Activated naive CD4-positive, alpha-beta T cell treated with anti-CD3 and anti-CD28 coated beads, Interleukin-2, amount 10 ng/mL, durations not matched to agents 7 days and 5 days (primary cell): ENCODE measurements around the gene NME8.
"Not testable (repeated sequence)": the region's sequence is repeated elsewhere in the genome, so short reads cannot be mapped to it uniquely, and the experiment has no call there.

Experiments used
- CTCF ChIA-PET: fragments of 350-600 bp; sonication (Branson Sonifier 250); formaldehyde crosslinking; loops from one replicate; lab custom pipeline; 2021; ENCODE audit warnings: antibody characterized with exemption; lab: Charles Lee
- DNase-seq: peaks from one replicate; pipeline ENCODE4 v3.0.0-alpha.2; 2020
- H3K27ac Mint-ChIP-seq: one replicate; pipeline ENCODE4 v1.8.0; 2021; ENCODE audit warnings: mild to moderate bottlenecking, moderate library complexity, mixed read lengths
- H3K27me3 Mint-ChIP-seq: one replicate; pipeline ENCODE4 v1.8.0; 2021; ENCODE audit warnings: mild to moderate bottlenecking, mixed read lengths
- H3K36me3 Mint-ChIP-seq: one replicate; pipeline ENCODE4 v1.8.0; 2021; ENCODE audit warnings: mixed read lengths
- H3K4me1 Mint-ChIP-seq: one replicate; pipeline ENCODE4 v1.8.0; 2021; ENCODE audit warnings: mixed read lengths
- H3K4me3 Mint-ChIP-seq: one replicate; pipeline ENCODE4 v1.8.0; 2021; ENCODE audit warnings: mild to moderate bottlenecking, moderate library complexity, mixed read lengths
- H3K9me3 Mint-ChIP-seq: one replicate; pipeline ENCODE4 v1.8.0; 2021; ENCODE audit warnings: mixed read lengths

The NME8 gene

GRCh38 chr7:37848297-37848696 lies at the start of gene NME8:
TSS of gene NME8 (plus strand) at chr7:37848597. CDS start at chr7:37850267, 1,670 bp downstream.
- no peak within 1 kb of the TSS for H3K4me3 Mint-ChIP-seq
- CTCF ChIA-PET, result no interaction called here
- H3K4me1 Mint-ChIP-seq, result no peaks in the 10 kb centered on the region
- no peak within 1 kb of the TSS for H3K27ac Mint-ChIP-seq
- H3K36me3 Mint-ChIP-seq, result no peaks in the 10 kb centered on the region
- no peak for DNase-seq
- peaks cover 10% of the 10 kb centered on the region for H3K27me3 Mint-ChIP-seq
- peaks cover 1% of the 10 kb centered on the region for H3K9me3 Mint-ChIP-seq

- CTCF ChIA-PET, result no interaction called here
Observed at GRCh38 chr7:37806152-37806551, 42.2 kb upstream of the NME8 start.

GRCh38 chr7:37812161-37812580 lies 36.2 kb upstream of the NME8 start:
- H3K36me3 Mint-ChIP-seq, H3K27me3 Mint-ChIP-seq, H3K27ac Mint-ChIP-seq, DNase-seq, CTCF ChIA-PET, H3K9me3 Mint-ChIP-seq, H3K4me3 Mint-ChIP-seq, H3K4me1 Mint-ChIP-seq: not testable (repeated sequence)

More at GRCh38 chr7:37806152-37806551, 42.2 kb upstream of the NME8 start:
- H3K9me3 Mint-ChIP-seq, result no peaks in the 10 kb centered on the region
- no peaks in the 10 kb centered on the region for H3K36me3 Mint-ChIP-seq
- peaks cover 3% of the 10 kb centered on the region for H3K27me3 Mint-ChIP-seq
- H3K27ac Mint-ChIP-seq, result no peak overlapping the region
- H3K4me3 Mint-ChIP-seq, result no peak overlapping the region
- H3K4me1 Mint-ChIP-seq, result no peaks in the 10 kb centered on the region
- DNase-seq, result no peak

GRCh38 chr7:37815671-37816371 lies 32.6 kb upstream of the NME8 start:
- H3K27ac Mint-ChIP-seq, result no peak overlapping the region
- H3K4me1 Mint-ChIP-seq, result no peaks in the 10 kb centered on the region
- no peak for DNase-seq
- no peaks in the 10 kb centered on the region for H3K9me3 Mint-ChIP-seq
- CTCF ChIA-PET, result no interaction called here
- H3K4me3 Mint-ChIP-seq, result no peak overlapping the region
- H3K36me3 Mint-ChIP-seq, result no peaks in the 10 kb centered on the region
- H3K27me3 Mint-ChIP-seq, result peaks cover 3% of the 10 kb centered on the region

- no peaks in the 10 kb centered on the region for H3K36me3 Mint-ChIP-seq
- CTCF ChIA-PET, result no interaction called here
- no peak overlapping the region for H3K27ac Mint-ChIP-seq
Observed at GRCh38 chr7:37816922-37817590, 31.3 kb upstream of the NME8 start.

GRCh38 chr7:37817591-37817960 lies 30.8 kb upstream of the NME8 start:
- Mint-ChIP-seq H3K9me3 (no peaks in the 10 kb centered on the region), H3K36me3 (no peaks in the 10 kb centered on the region), H3K4me3 (no peak overlapping the region), H3K4me1 (no peaks in the 10 kb centered on the region), H3K27ac (no peak overlapping the region), H3K27me3 (peaks cover 5% of the 10 kb centered on the region)
- CTCF ChIA-PET, result no interaction called here
- no peak for DNase-seq

More at GRCh38 chr7:37816922-37817590, 31.3 kb upstream of the NME8 start:
- H3K9me3 Mint-ChIP-seq, result no peaks in the 10 kb centered on the region
- no peak for DNase-seq
- peaks cover 6% of the 10 kb centered on the region for H3K27me3 Mint-ChIP-seq
- no peaks in the 10 kb centered on the region for H3K4me1 Mint-ChIP-seq
- H3K4me3 Mint-ChIP-seq, result no peak overlapping the region

- CTCF ChIA-PET, result no interaction called here
- Mint-ChIP-seq H3K27ac (no peak overlapping the region), H3K27me3 (peaks cover 7% of the 10 kb centered on the region), H3K4me3 (no peak overlapping the region), H3K9me3 (no peaks in the 10 kb centered on the region), H3K4me1 (no peaks in the 10 kb centered on the region), H3K36me3 (no peaks in the 10 kb centered on the region)
- no peak for DNase-seq
Observed at GRCh38 chr7:37817996-37818720, 30.2 kb upstream of the NME8 start.

GRCh38 chr7:37820708-37821468 lies 27.5 kb upstream of the NME8 start:
- peaks cover 4% of the 10 kb centered on the region for H3K4me1 Mint-ChIP-seq
- H3K36me3 Mint-ChIP-seq, result no peaks in the 10 kb centered on the region
- H3K27me3 Mint-ChIP-seq, result peaks cover 12% of the 10 kb centered on the region
- DNase-seq, result no peak
- H3K4me3 Mint-ChIP-seq, result no peak overlapping the region
- CTCF ChIA-PET, result no interaction called here
- H3K9me3 Mint-ChIP-seq, result no peaks in the 10 kb centered on the region
- H3K27ac Mint-ChIP-seq, result no peak overlapping the region

GRCh38 chr7:37822946-37823345 lies 25.5 kb upstream of the NME8 start:
- no peak for DNase-seq
- CTCF ChIA-PET, result interaction anchor here (0.6 kb wide), 1 partner anchor 1068 kb away, joined by 4 read pairs; no protein-coding TSS in a partner anchor
- Mint-ChIP-seq H3K9me3 (no peaks in the 10 kb centered on the region), H3K4me1 (peaks cover 4% of the 10 kb centered on the region), H3K27ac (no peak overlapping the region), H3K36me3 (no peaks in the 10 kb centered on the region), H3K4me3 (no peak overlapping the region), H3K27me3 (peaks cover 12% of the 10 kb centered on the region)

- Mint-ChIP-seq H3K27ac (no peak overlapping the region), H3K36me3 (no peaks in the 10 kb centered on the region), H3K9me3 (no peaks in the 10 kb centered on the region), H3K4me1 (peaks cover 4% of the 10 kb centered on the region), H3K27me3 (peaks cover 12% of the 10 kb centered on the region), H3K4me3 (no peak overlapping the region)
- CTCF ChIA-PET, result no interaction called here
- DNase-seq, result no peak
Observed at GRCh38 chr7:37823557-37823956, 24.8 kb upstream of the NME8 start.

- CTCF ChIA-PET, result interaction anchor here (1.2 to 1.3 kb wide), 2 partner anchors 9 to 92 kb away, joined by 3 read pairs; no protein-coding TSS in a partner anchor
- H3K4me1 Mint-ChIP-seq, result peaks cover 4% of the 10 kb centered on the region
- H3K27ac Mint-ChIP-seq, result no peak overlapping the region
Observed at GRCh38 chr7:37825038-37825437, 23.4 kb upstream of the NME8 start.

GRCh38 chr7:37826825-37827224 lies 21.6 kb upstream of the NME8 start:
- H3K9me3 Mint-ChIP-seq, result no peaks in the 10 kb centered on the region
- H3K27ac Mint-ChIP-seq, result no peak overlapping the region
- no peaks in the 10 kb centered on the region for H3K36me3 Mint-ChIP-seq
- CTCF ChIA-PET, result no interaction called here
- H3K27me3 Mint-ChIP-seq, result peaks cover 15% of the 10 kb centered on the region
- no peak overlapping the region for H3K4me3 Mint-ChIP-seq
- no peak for DNase-seq
- peaks cover 4% of the 10 kb centered on the region for H3K4me1 Mint-ChIP-seq

More at GRCh38 chr7:37825038-37825437, 23.4 kb upstream of the NME8 start:
- Mint-ChIP-seq H3K36me3 (no peaks in the 10 kb centered on the region), H3K27me3 (peaks cover 17% of the 10 kb centered on the region), H3K4me3 (no peak overlapping the region), H3K9me3 (no peaks in the 10 kb centered on the region)
- DNase-seq, result no peak

- peaks cover 4% of the 10 kb centered on the region for H3K4me1 Mint-ChIP-seq
- peaks cover 15% of the 10 kb centered on the region for H3K27me3 Mint-ChIP-seq
- no peak for DNase-seq
- H3K27ac Mint-ChIP-seq, result no peak overlapping the region
- H3K4me3 Mint-ChIP-seq, result no peak overlapping the region
- CTCF ChIA-PET, result interaction anchor here (1.2 kb wide), 1 partner anchor 314 kb away, joined by 3 read pairs; no protein-coding TSS in a partner anchor
- no peaks in the 10 kb centered on the region for H3K36me3 Mint-ChIP-seq
- no peaks in the 10 kb centered on the region for H3K9me3 Mint-ChIP-seq
Observed at GRCh38 chr7:37831244-37831643, 17.2 kb upstream of the NME8 start.

- H3K27me3 Mint-ChIP-seq, result peaks cover 15% of the 10 kb centered on the region
- no peak overlapping the region for H3K27ac Mint-ChIP-seq
- no peaks in the 10 kb centered on the region for H3K36me3 Mint-ChIP-seq
- no peaks in the 10 kb centered on the region for H3K9me3 Mint-ChIP-seq
- no peak for DNase-seq
- H3K4me1 Mint-ChIP-seq, result peaks cover 4% of the 10 kb centered on the region
- CTCF ChIA-PET, result interaction anchor here (0.8 to 1.2 kb wide), 2 partner anchors 10 to 315 kb away, joined by 3 to 4 read pairs; no protein-coding TSS in a partner anchor
- no peak overlapping the region for H3K4me3 Mint-ChIP-seq
Observed at GRCh38 chr7:37832194-37832593, 16.2 kb upstream of the NME8 start.
